ENCODE measurements around the gene TFE3.
A peak's percentile ranks its signal among the peaks of the same experiment; 100 is the strongest.

TFE3 gene, protein sequence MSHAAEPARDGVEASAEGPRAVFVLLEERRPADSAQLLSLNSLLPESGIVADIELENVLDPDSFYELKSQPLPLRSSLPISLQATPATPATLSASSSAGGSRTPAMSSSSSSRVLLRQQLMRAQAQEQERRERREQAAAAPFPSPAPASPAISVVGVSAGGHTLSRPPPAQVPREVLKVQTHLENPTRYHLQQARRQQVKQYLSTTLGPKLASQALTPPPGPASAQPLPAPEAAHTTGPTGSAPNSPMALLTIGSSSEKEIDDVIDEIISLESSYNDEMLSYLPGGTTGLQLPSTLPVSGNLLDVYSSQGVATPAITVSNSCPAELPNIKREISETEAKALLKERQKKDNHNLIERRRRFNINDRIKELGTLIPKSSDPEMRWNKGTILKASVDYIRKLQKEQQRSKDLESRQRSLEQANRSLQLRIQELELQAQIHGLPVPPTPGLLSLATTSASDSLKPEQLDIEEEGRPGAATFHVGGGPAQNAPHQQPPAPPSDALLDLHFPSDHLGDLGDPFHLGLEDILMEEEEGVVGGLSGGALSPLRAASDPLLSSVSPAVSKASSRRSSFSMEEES

DNA sequence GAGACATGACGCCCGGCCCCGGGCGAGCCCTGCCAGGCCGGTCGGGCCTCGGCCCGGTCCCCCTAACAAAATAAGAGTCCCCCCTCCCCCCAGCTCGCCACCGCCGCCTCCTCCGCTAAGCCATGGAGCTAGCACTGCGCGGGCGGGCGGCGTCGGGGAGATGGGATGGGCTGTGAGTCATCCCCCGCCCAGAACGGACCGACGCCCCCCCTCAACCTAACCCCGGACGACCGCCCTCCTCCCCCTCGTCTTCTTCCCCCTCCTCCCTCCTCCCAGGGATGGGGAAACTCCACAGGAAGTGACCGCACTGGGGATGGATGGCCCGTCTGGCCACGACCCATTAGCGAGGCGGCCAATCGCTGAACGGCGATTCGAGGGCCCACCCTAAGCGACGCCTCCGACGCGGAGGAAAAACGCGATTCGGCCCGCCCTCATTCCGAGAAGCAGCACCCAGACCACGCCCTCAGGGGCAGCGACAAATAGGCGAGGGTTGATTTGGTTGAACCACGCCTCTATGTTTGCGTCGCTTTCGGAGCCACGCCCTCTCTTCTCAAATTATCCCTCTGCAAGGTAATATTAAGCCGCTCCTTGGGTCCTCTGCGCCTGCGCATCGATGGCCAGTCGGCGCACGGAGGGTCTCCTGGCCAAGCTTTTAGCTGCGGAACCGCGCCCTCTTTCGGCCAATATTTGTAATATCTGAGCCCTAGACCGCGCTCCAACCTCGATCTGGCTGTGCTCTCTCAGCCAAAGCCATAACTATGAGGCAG is at the start of gene TFE3:
TSS of gene TFE3 (minus strand) at position 138 of the 767 bp plus-strand sequence. CDS start at position 7, 131 bp downstream.
- peak; percentile 37 to 98 (median 93) for DNase-seq

DNA sequence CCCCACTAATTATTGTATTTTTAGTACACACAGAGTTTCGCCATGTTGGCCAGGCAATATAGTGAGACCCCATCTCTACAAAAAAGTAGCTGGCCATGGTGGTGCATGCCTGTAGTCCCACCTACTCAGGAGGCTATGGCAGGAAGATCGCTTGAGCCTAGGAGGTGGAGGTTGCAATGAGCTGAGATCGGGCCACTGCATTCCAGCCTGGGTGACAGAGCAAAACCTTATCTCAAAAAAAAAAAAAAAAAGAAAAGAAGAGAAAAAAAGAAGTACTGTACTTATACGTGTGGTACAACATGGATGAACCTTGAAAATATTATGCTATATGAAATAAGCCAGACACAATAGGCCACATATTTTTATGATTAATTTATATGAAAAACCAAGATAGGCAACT is 46.4 kb upstream of the TFE3 start:
- no peak for DNase-seq

DNA sequence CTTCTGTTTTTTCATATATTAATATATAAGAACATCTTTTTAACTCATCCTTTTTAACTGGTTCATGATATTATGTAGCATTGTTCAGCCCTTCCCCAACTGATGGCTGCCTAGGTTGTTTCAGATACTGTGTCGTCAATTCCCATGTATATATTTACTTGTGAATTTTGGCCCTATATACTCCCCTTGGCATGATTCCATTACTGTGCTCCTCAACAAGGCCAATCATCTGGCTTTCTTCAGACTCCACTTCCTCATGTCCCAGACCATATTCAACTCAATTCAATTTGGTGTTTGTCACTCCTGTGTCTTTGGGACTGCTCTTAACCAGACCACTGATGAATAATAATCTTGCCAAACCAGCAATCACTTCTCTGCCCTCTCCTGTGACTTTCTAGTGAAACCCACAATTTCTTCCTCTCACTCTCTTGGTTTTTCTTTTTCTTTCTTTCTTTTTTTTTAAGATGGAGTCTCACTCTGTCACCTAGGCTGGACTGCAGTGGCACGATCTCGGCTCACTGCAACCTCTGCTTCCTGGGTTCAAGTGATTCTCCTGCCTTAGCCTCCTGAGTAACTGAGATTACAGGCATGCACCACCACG is 39.2 kb upstream of the TFE3 start:
- no peak for DNase-seq

DNA sequence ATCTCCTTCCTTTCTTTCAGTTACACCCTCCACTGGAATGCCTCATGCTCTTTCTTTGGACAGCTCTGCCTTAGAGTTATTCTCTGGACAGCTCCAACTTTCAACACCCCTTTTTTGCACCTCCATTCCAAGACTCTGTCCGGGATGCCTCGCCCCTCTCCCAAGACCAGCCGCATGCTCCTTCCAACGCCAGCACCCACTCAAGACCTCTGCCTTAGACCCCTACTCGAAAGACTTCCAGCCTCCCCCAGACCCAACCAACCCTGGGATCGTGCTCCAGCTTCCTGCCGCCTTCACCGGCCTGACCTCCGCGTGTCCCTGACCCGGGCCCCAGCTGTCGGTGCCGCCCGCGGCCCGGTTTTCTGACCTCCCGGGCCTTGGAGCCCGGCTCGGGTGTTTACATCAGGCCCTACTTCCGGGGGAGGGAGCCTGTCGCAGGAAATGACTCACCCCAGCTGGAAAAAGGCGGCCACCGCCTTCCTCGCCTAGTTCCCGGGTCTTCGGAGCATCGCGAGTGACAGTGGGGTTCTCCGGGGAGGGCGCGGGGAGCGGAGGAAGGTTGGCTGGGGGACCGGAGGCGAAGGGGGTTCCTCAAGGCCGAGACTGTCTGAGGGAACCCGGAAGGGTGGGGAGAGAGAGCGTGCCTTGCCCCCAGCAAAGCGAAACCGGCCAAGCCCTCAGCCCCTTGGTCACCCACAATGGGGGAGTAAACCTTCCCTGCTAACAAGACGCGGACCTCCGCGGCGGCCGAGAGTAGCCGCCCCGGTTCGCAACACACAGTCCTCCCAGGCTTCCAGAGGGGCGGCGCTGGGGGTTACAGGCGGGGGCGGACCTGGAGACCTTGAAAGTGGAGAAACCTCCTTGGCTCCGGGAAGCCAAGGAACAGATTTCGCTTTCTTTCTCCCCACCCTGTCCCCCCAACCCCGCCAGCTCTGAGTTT is 36.6 kb upstream of the TFE3 start, which contains the start of gene WDR45:
TSS of gene WDR45 (minus strand) at position 399 of the 940 bp plus-strand sequence. CDS start 1,792 bp downstream, outside the sequence.
- peak in 51 of 56 donors; percentile 2 to 77 (median 47) for DNase-seq

DNA sequence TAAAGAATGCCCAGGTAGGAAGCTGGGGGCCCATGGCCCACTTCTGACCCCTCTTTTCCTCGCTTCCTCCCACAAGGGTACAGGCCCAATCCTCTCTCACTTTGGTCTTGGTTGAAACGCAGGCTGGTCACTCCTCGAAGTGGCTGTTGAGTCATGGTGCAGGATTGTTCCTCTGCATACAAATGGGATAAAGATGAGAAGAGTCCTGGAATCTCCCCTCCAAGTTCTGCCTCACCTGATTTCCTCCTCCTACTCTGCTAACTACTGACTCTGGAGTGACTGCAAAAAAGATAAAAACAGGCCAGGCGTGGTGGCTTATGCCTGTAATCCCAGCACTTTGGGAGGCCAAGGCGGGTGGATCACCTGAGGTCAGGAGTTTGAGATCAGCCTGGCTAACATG is 34.8 kb upstream of the TFE3 start:
- no peak for DNase-seq

DNA sequence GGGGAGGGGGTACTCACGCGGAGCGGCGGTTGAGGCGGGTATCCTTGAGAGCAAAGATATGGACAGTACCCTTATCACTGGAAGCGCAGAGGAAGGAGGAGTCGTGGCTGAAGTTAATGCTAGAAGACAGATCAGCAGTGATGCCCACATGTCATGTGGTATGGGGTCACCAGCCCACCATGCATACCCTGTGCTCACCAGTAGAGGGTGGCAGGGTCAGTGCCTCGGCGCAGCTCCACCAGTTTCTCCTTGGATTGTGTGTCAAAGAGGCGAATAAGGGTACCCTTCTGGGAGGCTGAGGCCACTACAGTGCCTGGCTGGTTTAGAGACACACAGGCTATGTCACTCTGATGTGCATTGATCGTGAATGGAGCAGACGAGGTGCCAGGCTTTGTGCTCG is 32.2 kb upstream of the TFE3 start:
- no peak for DNase-seq

DNA sequence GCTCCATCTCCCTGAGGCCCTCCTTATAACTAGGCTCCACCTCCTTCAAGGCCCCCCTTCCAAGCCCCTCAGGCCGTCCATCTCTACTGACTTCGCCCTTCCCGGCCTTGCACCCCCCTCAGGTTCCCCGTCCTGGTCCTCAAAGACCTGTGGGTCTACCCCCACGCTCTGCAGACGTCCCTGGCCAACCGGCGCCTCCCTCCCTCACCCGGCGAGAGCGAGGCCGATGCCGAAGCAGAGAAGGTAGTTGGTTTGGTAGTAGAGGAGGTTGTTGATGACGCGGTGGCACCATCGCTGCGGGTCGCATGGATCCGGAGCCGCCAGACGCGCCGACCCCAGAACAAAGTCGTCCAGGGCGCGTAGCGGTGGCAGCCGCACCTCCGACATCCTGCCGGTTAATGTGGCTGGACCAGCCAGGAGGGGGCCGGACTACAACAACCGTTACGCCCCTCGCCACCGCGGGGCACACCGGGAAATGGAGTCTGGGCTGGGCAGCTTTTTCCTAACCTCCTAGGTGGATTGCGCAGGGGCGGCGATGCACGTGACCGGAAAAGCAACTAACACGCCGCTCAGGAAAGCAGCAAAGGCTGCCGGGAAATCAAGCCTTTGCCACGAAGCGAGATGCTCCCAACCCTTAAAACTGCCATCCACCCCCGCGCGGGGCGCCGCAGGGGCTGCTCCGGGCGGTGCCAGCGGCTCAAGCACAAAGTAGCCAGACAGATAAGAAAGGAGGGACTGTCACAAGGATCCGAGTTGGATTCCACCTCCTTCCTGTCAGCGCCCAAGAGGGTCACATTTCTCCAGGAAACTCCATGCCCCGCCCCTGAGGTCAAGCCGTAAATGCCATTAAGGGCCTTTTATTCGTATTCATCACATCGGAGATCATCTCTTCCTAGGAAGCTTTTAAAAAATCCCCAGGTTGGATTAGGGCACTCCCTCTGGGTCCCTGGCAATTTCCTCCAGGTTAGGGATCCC is 30.7 kb upstream of the TFE3 start, which contains the start of gene PRAF2:
TSS of gene PRAF2 (minus strand) at position 402 of the 975 bp plus-strand sequence. CDS start at position 387, 15 bp downstream.
- DNase-seq: peak; percentile 16 to 95 (median 86)

DNA sequence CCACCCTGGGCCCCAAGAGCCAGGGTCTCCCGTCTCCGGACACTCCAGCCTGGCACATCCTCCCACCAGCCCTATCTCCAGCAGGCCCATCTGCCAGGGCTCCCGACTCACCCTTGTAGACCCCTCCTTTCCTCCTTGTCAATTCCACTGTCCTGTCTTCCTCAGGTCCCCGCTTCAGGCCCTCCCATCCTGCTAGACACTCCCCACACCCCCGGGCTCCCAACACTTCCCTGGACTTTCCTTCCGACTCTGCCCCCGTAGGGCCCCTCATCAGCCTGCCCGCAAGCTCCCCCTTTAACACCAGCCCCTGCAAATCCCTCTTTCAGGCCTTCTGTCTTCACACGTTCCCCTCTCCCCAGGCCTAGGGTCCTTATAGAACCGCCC is 29.5 kb upstream of the TFE3 start:
- DNase-seq: no peak

DNA sequence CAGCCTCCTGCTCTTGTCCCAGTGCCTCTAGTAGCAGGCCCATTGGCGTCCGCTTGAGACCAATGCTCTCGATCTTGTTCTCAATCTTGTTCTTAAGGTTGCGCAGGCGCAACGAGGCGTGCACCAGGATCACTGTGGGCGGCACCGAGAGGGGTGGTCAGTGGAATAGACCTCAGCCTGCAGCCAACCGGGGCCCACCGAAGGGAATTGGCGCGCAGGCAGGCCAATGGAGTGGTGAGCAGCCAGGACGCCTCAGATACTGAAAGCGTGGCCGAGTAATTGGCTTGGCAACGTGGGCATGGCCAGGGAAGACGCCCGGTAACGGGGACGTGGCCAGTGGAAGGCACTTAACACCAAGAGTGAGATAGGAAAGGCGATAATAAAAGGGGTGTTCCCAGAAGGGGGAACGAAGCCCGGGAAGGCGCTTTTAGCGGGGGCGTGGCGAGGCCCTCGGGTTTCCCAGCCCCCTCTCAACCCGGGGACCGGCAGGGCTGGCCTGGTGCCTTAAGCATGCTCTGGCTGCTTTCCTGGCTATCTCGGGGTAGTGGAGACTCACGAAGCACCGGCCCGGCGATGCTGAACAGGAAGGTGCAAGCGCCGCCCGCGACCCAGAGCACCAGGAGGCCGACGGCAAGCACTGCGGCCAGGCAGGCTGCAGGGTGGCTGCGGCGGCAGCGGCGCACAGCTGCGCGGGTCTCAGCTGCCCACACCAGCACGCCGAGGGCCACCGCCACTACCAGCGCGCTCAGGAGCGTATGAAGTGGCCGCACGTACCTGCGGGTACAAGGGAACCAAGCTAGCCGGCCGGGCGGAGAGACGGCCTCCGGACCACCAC is 28.9 kb upstream of the TFE3 start:
- peak in 49 of 56 donors; percentile 8 to 79 (median 44) for DNase-seq

DNA sequence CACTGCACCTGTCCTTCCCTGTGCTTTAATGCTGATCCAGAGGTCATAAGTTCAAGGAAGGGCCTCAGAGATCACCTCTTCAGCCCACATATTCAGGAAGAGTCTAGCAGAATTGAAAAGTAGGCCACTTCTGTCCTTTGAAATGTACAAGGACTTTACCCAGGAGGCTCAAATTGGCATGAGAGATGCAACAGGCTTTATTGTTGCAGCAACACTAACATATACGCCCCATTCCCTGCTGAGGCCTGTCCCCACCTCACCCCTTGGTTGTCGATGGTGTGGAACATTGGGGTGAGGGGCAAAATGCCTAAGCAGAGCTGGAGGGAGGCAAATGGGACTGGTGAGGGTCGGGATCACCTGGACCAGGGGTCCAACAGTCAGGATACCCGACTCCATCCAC is 27.8 kb upstream of the TFE3 start:
- DNase-seq: no peak

DNA sequence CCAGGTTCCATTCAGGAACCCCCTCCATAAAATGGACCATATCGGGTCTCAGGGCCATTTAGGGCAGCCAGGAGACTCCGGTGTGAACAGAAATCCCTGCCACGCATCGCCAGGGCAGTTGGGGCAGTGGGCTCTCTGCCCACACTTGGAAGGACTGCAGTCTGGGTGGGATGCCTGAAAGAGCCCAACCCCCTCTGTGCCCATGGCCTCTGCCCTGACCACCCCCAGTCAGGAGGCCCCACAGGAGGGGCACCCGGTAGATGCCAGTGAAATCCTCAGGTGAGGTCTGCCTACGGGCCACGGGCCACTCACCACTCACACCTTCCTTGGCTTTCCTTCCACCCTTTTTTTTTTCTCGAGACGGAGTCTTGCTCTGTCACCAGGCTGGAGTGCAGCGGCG is 25.9 kb upstream of the TFE3 start:
- DNase-seq: no peak

DNA sequence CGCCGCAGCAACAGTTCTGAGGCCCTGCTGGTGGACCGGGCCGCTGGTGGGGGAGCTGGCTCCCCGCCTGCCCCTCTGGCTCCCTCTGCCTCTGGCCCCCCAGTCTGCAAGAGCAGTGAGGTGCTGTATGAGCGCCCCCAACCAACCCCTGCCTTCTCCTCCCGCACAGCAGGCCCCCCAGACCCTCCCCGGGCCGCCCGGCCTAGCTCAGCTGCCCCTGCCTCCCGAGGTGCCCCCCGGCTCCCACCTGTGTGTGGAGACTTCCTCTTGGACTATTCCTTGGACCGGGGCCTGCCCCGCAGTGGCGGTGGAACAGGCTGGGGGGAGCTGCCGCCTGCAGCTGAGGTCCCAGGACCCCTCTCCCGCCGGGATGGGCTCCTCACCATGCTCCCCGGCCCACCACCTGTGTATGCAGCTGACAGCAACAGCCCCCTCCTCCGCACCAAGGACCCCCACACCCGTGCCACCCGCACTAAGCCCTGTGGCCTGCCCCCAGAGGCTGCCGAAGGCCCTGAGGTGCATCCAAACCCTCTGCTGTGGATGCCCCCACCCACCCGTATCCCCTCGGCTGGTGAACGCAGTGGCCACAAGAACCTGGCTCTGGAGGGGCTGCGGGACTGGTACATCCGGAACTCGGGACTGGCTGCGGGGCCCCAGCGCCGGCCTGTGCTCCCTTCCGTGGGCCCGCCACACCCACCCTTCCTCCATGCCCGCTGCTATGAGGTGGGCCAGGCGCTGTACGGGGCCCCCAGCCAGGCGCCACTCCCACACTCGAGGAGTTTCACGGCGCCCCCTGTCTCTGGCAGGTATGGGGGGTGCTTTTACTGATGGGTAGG is 24.3 kb upstream of the TFE3 start:
- DNase-seq: no peak

DNA sequence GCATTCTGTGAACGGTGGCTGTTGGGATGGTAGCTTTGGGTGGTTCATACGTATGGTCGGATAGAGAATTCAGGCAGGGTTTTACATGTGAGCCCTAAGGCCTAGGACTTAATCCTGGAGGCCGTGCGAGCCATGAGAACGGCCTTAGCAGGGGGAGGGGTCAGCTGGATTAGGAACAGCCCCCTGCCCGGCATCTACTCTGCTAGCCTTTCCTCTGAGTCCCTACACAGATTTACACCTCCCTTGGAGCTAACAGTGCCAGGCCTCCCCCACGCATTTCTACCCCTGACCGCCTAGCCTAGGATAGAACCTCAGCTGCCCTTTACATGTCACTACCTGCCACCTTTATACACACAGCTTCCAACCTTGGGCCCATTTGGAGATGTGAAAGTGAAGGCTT is 23.5 kb upstream of the TFE3 start:
- no peak for DNase-seq

DNA sequence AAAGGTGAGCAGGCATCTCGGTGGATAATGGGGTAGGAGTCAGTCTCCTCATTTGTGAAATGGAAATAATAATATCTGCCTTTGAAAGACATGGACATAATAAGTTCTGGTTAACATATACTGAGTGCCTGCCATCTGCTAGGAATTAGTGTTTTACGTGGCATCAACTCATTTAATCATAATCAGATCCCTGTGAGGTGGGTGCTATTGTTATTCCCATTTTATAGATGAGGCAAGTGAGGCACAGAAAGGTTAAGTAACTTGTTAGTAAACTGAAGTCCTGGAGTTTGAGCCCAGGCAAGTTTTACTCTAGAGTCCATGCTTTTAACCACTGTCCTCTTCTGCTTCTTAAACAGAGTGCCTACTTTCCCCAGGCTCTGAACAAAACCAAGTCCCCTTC is 23.1 kb upstream of the TFE3 start:
- no peak for DNase-seq

DNA sequence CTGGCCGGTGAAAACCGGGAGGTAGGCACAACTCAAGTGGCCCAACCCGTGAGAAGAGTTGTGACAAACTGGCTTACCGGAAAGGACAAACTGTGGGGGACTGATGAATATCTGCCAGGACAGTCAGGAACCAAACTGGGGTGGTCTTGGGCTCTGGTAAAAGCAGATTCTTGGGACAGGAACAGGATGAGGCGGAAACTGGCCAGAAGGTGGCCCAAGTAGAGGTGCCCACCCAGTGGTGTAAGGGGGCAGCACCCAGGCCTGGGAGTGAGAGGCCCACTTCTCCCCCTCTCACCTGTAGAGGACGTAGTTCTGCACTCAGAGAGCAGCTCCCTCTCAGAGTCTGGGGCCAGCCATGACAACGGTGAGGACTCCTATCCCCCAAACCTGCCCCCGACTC is 21.6 kb upstream of the TFE3 start:
- DNase-seq: no peak

DNA sequence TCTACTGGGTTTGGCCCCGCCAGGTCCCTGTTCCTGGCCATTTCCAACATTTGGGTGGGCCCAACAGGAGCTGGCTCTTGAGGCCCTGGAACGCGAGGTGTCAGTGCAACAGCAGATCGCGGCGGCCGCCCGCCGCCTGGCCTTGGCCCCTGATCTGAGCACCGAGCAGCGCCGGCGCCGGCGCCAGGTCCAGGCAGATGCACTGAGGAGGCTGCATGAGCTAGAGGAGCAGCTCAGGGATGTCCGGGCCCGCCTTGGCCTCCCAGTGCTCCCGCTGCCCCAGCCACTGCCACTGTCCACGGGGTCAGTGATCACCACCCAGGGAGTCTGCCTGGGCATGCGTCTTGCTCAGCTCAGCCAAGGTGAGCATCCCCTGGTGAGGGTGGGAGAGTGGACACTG is 21.1 kb upstream of the TFE3 start:
- DNase-seq: no peak

DNA sequence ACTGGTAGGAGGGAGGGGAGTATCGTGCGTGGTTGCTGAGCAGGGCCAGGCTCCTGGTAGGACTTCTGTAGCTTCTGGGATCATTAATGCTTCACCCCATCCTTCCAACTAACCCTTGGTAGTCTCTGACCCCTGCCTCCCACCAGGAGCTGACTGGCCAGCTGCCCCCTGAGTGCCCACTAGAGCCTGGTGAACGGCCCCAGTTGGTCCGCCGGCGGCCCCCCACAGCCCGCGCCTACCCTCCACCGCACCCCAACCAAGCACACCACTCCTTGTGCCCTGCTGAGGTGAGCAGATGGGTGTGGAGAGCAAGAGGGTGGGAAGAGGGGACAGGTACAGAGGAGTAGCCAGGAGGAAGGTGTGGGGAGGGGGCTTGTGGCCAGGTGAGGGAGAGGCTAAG is 20.6 kb upstream of the TFE3 start:
- DNase-seq: no peak

All from amygdala (tissue), 56 donors.